Activated CD8-positive, alpha-beta memory T cell treated with anti-CD3 and anti-CD28 coated beads for 1 hour (primary cell): Measurements from ENCODE around the gene SHISAL2A.

ENCODE experiments used
- DNase-seq, 2 donors: peaks; one replicate each; pipeline ENCODE4 v3.0.0-alpha.2; 2020; ENCODE audit warnings: low read depth in 1 of 2; ENCODE audit errors: extremely low read depth in 1 of 2

Gene SHISAL2A

DNA sequence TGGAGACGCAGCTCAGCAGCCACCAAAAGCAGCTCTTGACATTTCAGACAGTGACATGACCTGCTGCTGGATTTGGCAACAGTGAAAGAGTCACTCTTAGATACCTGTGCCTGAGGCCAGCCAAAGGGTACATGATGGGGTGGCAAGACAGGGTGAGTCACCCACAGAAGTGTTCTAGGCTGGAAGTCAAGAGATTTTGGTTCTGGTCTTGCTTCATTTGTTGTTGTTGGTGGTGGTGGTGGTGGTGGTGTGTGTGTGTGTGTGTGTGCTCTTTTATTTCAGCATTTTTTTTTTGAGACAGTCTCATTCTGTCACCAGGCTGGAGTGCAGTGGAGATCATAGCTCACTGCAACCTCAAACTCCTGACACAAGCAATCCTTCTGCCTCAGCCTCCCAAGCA, 25.8 kb downstream of the SHISAL2A start:
- DNase-seq, result no peak

GRCh38 chr1:52659356-52659755, 26.4 kb downstream of the SHISAL2A start:
- no peak for DNase-seq

GRCh38 chr1:52659851-52660596, 27.1 kb downstream of the SHISAL2A start:
- no peak for DNase-seq

- DNase-seq, result no peak
Observed at GRCh38 chr1:52660807-52661206, 27.8 kb downstream of the SHISAL2A start.

GRCh38 chr1:52662645-52663313, 29.8 kb downstream of the SHISAL2A start:
- DNase-seq, result no peak

DNA sequence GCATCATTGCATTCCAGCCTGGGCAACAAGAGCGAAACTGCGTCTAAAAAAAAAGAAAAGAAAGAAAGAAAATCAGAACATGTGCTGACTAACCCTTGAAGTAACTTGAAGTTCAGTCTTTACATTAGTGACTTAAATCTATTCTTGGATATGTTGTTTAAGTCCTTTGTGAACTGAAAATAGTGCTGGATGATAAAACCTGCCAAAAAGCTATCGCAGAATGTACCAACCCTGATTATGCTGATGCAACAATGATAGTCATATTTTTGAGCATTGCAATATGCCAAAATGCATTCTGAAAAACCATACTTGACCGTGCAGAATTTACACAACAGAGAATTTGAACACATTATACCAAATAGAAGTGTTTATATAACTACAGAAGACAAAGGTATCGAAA, 30.7 kb downstream of the SHISAL2A start:
- DNase-seq, result no peak

GRCh38 chr1:52665006-52665941, 32.3 kb downstream of the SHISAL2A start:
- DNase-seq, result no peak

- DNase-seq, result no peak
Observed at GRCh38 chr1:52667290-52667689, 34.3 kb downstream of the SHISAL2A start.

- DNase-seq, result no peak
Observed at GRCh38 chr1:52667984-52668383, 35.0 kb downstream of the SHISAL2A start.

DNA sequence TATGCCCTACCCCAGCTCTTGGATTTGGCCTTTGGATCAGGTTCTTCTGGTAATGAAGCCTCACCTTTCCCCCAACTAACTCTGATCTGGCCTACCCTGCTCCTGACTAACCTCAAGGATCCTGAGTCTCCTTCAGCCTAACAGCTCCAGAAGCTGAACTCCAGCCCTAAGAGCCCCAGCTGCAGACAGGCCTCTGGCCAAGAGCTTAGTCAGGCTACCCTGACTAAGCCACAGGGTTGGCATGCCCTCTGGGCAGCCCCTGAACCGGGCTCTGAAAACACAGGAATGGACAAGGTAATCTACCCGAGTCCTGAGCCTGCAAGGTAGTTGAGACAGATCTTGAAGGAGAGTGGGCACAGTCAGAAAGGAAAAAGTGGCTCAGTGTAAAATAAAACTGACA, 35.7 kb downstream of the SHISAL2A start:
- DNase-seq, result no peak

DNA sequence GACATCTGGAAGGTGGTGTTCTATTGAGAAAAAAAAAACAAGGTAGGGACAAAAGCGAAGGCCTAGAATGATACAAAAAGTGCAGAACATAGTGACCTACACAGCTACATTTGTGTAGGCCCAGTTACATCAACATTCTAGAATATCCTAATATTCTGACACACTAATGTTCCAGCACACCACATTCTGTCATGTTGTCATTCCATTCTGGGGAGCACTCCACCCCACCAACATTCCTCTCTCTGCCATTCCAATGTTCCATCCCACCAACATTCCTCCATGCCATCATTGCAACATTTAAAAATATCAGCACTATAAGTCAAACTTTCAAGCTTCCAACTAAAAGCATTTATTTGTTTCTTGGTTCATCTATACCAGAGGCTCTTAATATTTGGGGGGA, 36.7 kb downstream of the SHISAL2A start:
- no peak for DNase-seq

DNA sequence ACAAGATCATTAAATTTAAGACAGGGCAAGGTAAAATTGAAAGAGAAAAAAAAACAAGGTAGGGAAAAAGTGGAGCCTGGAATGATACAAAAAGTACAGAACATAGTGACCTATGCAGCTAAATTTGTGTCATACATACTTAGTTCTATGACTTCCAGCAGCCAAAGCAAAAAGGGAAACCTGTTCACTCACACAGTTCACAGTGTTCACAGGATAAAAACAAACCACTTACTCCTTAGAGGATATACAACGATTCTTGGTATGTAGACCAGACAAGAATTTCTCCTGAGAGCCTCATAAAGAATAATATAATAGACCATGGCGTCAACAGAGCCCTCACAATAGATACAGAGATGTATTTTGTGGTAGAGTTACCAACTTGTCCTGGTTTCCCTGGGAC, 37.6 kb downstream of the SHISAL2A start:
- DNase-seq, result no peak

- DNase-seq, result no peak
Observed at GRCh38 chr1:52672946-52673345, 40.0 kb downstream of the SHISAL2A start.

DNA sequence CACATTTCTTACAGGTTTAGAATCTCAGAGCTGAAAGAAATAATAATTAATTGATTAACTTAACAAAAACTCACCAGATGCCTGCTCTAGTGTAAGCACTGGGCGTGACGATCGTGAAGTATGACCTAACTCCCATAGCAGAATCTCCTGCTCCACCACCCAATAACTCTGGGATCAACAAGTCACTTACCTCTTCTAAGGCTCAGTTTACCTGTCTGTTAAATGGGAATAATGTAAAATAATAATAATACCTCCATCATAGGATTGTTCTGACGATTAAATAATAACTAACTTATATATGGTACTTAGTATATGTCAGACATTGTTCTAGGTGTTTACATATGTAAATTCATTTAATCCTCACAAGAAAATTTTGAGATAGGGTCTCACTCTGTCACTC, 40.5 kb downstream of the SHISAL2A start:
- no peak for DNase-seq

DNA sequence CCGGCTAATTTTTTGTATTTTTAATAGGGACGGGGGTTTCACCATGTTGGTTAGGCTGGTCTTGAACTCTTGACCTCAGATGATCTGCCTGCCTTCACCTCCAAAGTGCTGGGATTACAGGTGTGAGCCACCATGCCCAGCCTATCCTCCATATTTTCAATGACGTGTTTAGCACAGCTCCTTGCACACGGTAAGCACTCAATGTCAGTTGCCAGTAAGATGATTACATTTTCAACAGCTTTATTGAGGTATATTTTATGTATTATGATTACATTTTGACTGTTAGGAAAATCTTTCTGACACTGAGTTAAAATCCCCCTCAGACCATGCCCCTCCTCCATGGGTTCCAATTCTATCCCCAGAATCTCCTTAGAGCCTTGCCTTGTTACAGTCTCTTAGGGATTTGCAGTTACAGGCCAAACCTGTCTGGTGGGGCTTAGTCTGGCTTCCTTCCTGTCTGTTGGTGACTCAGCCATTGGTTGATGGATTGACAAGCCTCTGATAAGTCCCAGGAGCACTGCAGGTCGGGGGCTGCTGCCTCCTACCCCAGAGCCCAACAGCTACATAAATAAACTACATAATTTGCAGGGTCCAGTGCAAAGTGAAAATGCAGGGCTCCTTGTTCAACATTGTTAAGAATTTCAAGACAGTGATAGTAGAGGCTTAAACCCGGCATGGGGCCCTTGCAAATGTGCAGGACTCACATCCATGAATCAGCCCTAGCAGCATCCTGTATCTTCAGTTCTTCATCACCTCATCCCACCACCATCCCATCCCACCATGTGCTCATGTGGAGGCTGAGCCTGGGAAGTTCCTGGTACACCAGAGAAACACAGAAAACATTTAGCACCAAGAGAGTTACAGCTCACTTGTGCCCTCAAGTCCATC, 41.8 kb downstream of the SHISAL2A start:
- no peak for DNase-seq

- DNase-seq, result no peak
Observed at GRCh38 chr1:52676249-52676903, 43.4 kb downstream of the SHISAL2A start.

DNA sequence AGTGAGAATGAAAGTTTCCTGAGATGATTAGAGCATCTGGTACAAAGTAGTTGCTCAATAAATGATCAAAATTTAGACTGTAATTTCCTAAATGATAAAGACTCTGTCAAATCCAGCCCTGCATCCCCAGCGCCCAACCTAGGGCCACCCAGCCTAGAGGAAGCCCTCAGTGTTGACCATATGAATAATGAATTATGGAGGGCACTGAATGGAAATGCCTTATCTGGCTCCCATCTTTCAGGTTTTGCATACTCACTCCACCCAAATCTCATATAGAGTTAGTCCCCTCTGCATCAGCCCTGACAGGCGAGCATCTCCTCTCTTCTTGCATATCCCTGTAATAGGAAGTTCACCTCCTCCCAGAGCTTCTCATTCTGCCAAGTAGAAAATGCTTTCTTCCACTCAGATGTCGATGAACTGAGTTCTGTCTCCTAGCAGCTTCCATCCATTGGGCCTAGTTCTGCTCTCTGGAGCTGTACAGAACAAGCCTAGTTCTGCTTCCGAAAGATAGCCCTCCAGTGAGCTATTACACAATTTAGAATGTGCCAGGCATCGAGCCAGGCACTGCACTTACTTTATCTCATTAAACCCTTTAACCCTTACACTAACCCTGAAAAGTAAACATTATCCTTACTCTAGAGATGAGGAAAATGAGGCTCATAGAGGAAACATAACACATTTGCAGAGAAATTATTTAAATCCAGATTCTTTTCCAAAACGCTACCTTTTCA, 44.3 kb downstream of the SHISAL2A start:
- no peak for DNase-seq

- no peak for DNase-seq
Observed at GRCh38 chr1:52679048-52679447, 46.1 kb downstream of the SHISAL2A start.

GRCh38 chr1:52679498-52679897, 46.5 kb downstream of the SHISAL2A start:
- no peak for DNase-seq
